ENCODE results near the gene REXO1. TPM values are rescaled to one million over a fixed set of nuclear protein-coding genes. Genes with fewer than 3 reads are reported as not detected.

REXO1 gene
- total RNA-seq, 1 donor from 2014 or later = 39.3 TPM

DNA sequence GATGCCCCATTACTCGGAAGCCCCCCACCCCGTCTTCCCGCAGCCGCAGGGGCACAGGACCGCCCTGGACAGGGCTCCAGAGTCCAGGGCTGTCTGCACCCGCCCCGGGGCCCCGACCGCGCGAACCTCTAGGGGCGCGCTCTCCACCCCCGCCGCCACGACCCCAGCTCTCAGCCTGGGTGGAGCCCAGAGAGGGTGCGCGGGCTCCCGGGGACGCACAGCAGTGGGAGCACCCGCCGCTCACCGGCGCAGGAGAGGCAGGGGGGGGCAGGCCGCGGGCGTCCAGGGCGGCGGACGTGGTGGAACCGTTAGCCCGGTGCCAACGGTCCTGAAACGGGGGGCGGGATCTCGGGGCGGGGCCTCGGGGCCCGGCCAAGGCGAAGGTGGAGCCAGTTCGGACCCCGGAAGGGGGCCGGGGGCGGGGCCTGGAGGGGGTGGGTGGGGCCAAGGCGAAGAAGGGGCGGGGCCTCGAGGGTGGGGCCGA is 36.3 kb downstream of the REXO1 start, which contains the start of gene ATP8B3:
TSS of gene ATP8B3 (minus strand) at position 335 of the 484 bp plus-strand sequence. CDS start 540 bp downstream, outside the sequence.
- DNase-seq (ENCODE audit: extremely low spot score, unreplicated experiment) = no peak
- H3K36me3 Mint-ChIP-seq (ENCODE audit: unreplicated experiment) = peaks cover 3% of the 10 kb centered on the region
- H3K27ac Mint-ChIP-seq (ENCODE audit: unreplicated experiment) = peak within 1 kb of the TSS; percentile 88
- no peaks in the 10 kb centered on the region for H3K27me3 Mint-ChIP-seq (ENCODE audit: unreplicated experiment)
- peak within 1 kb of the TSS; percentile 91 for H3K4me3 Mint-ChIP-seq (ENCODE audit: unreplicated experiment)
- TF ChIP-seq CTCF (IDR thresholded peaks at IDR 0.05) = no peak
- peaks cover 15% of the 10 kb centered on the region for H3K4me1 Mint-ChIP-seq (ENCODE audit: unreplicated experiment)
- H3K9me3 Mint-ChIP-seq (ENCODE audit: unreplicated experiment) = no peaks in the 10 kb centered on the region

DNA sequence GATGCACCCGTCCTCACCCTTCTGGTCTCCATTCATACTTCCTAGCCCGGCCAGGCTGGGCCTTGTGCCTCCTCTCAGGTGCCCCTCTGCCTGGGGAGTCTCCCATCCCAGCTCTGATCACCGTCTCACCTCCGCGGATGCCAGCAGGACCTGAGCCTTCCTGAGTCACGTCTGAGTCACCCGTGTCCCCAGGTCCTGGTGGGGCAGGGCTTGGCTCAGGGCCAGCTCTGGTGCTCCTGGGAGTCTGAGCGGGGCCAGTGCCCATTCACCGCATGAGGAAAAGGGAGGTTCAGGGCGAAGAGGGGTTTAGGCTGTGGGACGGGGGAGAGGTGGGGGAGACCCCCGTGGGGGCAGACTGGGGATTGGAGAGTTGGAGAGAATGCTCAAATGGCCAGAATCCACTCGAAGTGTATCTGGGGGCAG is 36.8 kb downstream of the REXO1 start:
- no peak for DNase-seq (ENCODE audit: extremely low spot score, unreplicated experiment)
- peak overlapping the region; percentile 51 for H3K4me3 Mint-ChIP-seq (ENCODE audit: unreplicated experiment)
- H3K9me3 Mint-ChIP-seq (ENCODE audit: unreplicated experiment) = no peaks in the 10 kb centered on the region
- peaks cover 15% of the 10 kb centered on the region for H3K4me1 Mint-ChIP-seq (ENCODE audit: unreplicated experiment)
- TF ChIP-seq CTCF (IDR thresholded peaks at IDR 0.05) = no peak
- peaks cover 3% of the 10 kb centered on the region for H3K36me3 Mint-ChIP-seq (ENCODE audit: unreplicated experiment)
- peak overlapping the region; percentile 2 for H3K27ac Mint-ChIP-seq (ENCODE audit: unreplicated experiment)
- no peaks in the 10 kb centered on the region for H3K27me3 Mint-ChIP-seq (ENCODE audit: unreplicated experiment)

GRCh38 chr19:1810439-1811160 is 37.7 kb downstream of the REXO1 start:
- Mint-ChIP-seq H3K4me3 (ENCODE audit: unreplicated experiment) (no peak overlapping the region), H3K36me3 (ENCODE audit: unreplicated experiment) (no peaks in the 10 kb centered on the region), H3K27ac (ENCODE audit: unreplicated experiment) (peak overlapping the region; percentile 52), H3K4me1 (ENCODE audit: unreplicated experiment) (peaks cover 15% of the 10 kb centered on the region), H3K9me3 (ENCODE audit: unreplicated experiment) (no peaks in the 10 kb centered on the region), H3K27me3 (ENCODE audit: unreplicated experiment) (no peaks in the 10 kb centered on the region)
- DNase-seq (ENCODE audit: extremely low spot score, unreplicated experiment) = no peak
- no peak for TF ChIP-seq CTCF (IDR thresholded peaks at IDR 0.05)

GRCh38 chr19:1809678-1810077 is 38.6 kb downstream of the REXO1 start:
- no peak for DNase-seq (ENCODE audit: extremely low spot score, unreplicated experiment)
- H3K27ac Mint-ChIP-seq (ENCODE audit: unreplicated experiment) = no peak overlapping the region
- peaks cover 15% of the 10 kb centered on the region for H3K4me1 Mint-ChIP-seq (ENCODE audit: unreplicated experiment)
- H3K36me3 Mint-ChIP-seq (ENCODE audit: unreplicated experiment) = no peaks in the 10 kb centered on the region
- H3K9me3 Mint-ChIP-seq (ENCODE audit: unreplicated experiment) = no peaks in the 10 kb centered on the region
- no peak for TF ChIP-seq CTCF (IDR thresholded peaks at IDR 0.05)
- no peaks in the 10 kb centered on the region for H3K27me3 Mint-ChIP-seq (ENCODE audit: unreplicated experiment)
- H3K4me3 Mint-ChIP-seq (ENCODE audit: unreplicated experiment) = no peak overlapping the region

- H3K36me3 Mint-ChIP-seq (ENCODE audit: unreplicated experiment) = no peaks in the 10 kb centered on the region
- H3K27me3 Mint-ChIP-seq (ENCODE audit: unreplicated experiment) = no peaks in the 10 kb centered on the region
- H3K9me3 Mint-ChIP-seq (ENCODE audit: unreplicated experiment) = no peaks in the 10 kb centered on the region
- no peak overlapping the region for H3K27ac Mint-ChIP-seq (ENCODE audit: unreplicated experiment)
- peaks cover 12% of the 10 kb centered on the region for H3K4me1 Mint-ChIP-seq (ENCODE audit: unreplicated experiment)
- DNase-seq (ENCODE audit: extremely low spot score, unreplicated experiment) = no peak
- no peak for TF ChIP-seq CTCF (IDR thresholded peaks at IDR 0.05)
- H3K4me3 Mint-ChIP-seq (ENCODE audit: unreplicated experiment) = no peak overlapping the region
Measured at GRCh38 chr19:1808395-1808731, 39.9 kb downstream of the REXO1 start.
